GM12875 (cell line): ENCODE measurements around the gene ZBTB46.

Source experiments
- H3K4me3 ChIP-seq: one replicate; pipeline ENCODE4 v1.5.1; 2011; ENCODE audit warnings: low read depth, low read length, control low read depth
- TF ChIP-seq, protein P1 (sequence below): IDR thresholded peaks from 2 replicates; pipeline ENCODE4 v1.5.1; 2011; ENCODE audit warnings: low read depth, mild to moderate bottlenecking, control low read depth, inconsistent platforms, low read length, moderate library complexity, borderline replicate concordance; ENCODE audit not compliant: insufficient read depth

Gene ZBTB46

DNA sequence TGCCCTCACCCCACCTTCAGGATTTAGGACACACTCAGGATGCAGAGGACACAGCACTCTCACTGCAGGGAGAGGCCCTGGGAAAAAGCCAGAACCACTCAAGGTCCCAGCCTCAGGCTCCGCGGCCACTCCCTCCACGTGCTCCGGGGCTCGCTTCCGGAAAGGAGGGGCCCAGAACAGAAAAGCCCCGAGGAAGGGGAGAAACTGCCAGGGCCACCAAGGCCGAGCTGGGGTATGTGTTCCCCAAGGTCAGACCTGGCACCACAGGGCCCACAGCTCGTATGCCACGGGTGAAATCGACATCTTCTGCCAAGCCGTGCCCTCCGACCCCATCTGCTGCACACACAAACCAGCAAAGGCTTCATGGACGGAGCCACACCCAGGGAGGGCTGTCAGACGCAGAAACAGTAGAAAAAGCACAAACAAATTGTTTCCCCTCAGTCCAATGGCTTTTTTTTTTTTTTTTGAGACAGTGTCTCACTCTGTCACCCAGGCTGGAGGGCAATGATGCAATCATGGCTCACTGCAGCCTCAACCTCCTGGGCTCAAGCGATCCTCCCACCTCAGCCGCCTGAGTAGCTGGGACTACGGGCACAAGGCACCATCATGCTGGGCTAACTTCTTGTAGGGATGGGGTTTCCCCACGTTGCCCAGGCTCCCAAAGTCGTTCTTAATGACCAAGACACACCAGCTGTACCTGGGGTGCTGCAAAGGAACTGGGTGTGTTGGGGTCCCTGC is 58.1 kb downstream of the ZBTB46 start:
- TF ChIP-seq, protein P1, sequence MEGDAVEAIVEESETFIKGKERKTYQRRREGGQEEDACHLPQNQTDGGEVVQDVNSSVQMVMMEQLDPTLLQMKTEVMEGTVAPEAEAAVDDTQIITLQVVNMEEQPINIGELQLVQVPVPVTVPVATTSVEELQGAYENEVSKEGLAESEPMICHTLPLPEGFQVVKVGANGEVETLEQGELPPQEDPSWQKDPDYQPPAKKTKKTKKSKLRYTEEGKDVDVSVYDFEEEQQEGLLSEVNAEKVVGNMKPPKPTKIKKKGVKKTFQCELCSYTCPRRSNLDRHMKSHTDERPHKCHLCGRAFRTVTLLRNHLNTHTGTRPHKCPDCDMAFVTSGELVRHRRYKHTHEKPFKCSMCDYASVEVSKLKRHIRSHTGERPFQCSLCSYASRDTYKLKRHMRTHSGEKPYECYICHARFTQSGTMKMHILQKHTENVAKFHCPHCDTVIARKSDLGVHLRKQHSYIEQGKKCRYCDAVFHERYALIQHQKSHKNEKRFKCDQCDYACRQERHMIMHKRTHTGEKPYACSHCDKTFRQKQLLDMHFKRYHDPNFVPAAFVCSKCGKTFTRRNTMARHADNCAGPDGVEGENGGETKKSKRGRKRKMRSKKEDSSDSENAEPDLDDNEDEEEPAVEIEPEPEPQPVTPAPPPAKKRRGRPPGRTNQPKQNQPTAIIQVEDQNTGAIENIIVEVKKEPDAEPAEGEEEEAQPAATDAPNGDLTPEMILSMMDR = no peak
- H3K4me3 ChIP-seq = no peak overlapping the region

GRCh38 chr20:63771046-63771707 is 59.9 kb downstream of the ZBTB46 start:
- H3K4me3 ChIP-seq = no peak overlapping the region
- TF ChIP-seq, protein P1 = no peak

DNA sequence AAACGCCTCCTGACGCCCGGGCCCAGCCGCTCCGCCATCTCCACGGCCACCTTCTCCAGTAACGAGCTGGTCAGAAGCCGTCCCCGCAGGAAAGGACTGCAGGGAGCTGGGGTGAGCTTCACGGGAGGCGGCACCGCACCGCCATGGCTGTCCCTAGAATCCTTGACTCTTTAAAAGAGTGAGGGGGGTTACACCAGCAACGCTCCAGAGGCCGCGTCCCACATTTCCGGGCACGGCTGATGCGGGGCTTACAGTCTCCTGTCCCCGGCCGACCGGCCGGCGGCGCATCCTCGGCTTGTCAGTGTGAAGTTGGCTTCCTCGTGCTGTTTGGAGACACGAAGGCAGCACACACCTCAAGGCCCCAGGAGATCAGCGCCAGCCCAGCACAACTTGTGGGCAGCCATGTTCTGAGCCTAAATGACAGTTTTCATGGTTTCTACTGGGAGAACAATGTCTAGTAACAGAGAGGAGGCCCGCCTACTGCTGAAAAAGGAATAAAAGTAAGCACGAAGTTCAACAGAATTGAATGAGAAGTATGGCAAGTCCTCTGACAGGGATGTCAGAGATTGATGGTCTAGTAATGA is 61.1 kb downstream of the ZBTB46 start:
- TF ChIP-seq, protein P1 = no peak
- H3K4me3 ChIP-seq = no peak overlapping the region

- TF ChIP-seq, protein P1 = no peak
- H3K4me3 ChIP-seq = no peak overlapping the region
These were observed 62.2 kb downstream of the ZBTB46 start for GRCh38 chr20:63768591-63769515.

DNA sequence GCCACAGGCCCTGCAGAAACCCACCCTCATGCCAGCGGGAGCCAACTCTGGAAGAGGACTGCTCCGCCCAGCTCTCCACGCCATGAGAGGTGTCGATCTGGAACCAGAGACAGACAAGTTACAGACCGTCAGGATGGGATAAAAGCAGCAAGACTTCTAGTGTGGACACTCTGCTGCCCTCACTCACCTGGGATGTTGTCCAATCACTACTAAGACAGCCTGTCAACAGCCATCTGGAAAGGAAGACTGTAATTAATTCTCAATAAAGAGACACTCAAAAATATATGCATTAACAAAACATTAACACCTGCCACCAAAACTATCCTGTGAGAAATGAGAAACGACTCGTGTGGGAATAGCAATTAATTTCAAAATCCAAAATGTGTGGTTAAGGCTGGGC is 63.2 kb downstream of the ZBTB46 start:
- no peak overlapping the region for H3K4me3 ChIP-seq
- TF ChIP-seq, protein P1 = no peak

DNA sequence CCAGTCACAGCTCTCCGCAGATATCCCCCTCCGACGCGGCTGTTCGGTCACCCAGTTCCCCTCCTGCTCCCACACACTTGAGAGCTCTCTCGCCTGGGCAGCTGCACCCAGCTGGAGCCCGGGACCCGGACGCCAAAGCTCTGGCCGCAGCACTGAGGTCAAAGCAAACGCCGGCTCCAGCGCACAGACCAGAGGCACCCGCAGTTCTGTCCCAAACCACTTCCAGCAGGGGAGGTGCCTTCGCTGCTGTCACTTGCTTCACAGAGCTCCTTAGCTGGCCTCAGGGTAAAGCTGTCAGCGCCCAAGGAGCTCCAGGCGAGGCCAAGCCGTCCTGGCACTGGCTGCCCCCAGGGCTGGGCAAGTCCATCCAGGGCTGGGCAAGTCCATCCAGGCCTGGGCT is 63.6 kb downstream of the ZBTB46 start:
- TF ChIP-seq, protein P1 = no peak

More for the DNA sequence above, 63.6 kb downstream of the ZBTB46 start:
- no peak overlapping the region for H3K4me3 ChIP-seq
